A172 (cell line): ENCODE measurements around the gene TSPEAR. TPM values are rescaled to one million over a fixed set of nuclear protein-coding genes. Genes with fewer than 3 reads are reported as not detected.

ENCODE experiments used
- total RNA-seq: library from RNA; depleted of rRNA; stranded (reverse); fragments of >200 nt; shearing (Covaris generic); gene quantifications from 2 replicates; pipeline ENCODE4 v1.2.3, GENCODE V29; 2014; rRNA removed

TSPEAR gene
- total RNA-seq, 1 experiment from 2014 or later = not detected

Other genes starting within 250 kb of the TSPEAR start
- not detected in 2 replicates for gene KRTAP10-1, start 171.4 kb downstream of the TSPEAR start, total RNA-seq
- not detected in 2 replicates for gene KRTAP10-2, start 160.1 kb downstream of the TSPEAR start, total RNA-seq
- gene KRTAP10-3, start 152.8 kb downstream of the TSPEAR start, total RNA-seq = not detected in 2 replicates
- not detected in 2 replicates for gene KRTAP10-4, start 137.8 kb downstream of the TSPEAR start, total RNA-seq
- gene KRTAP10-5, start 131.0 kb downstream of the TSPEAR start, total RNA-seq = not detected in 2 replicates
- gene KRTAP10-6, start 119.1 kb downstream of the TSPEAR start, total RNA-seq = not detected in 2 replicates
- gene KRTAP10-7, start 111.0 kb downstream of the TSPEAR start, total RNA-seq = not detected in 2 replicates
- gene KRTAP10-8, start 99.5 kb downstream of the TSPEAR start, total RNA-seq = not detected in 2 replicates
- not detected in 2 replicates for gene KRTAP10-9, start 84.5 kb downstream of the TSPEAR start, total RNA-seq
- gene KRTAP10-10, start 74.2 kb downstream of the TSPEAR start, total RNA-seq = not detected in 2 replicates
- gene KRTAP10-11, start 65.2 kb downstream of the TSPEAR start, total RNA-seq = not detected in 2 replicates
- not detected in 2 replicates for gene KRTAP12-4, start 56.9 kb downstream of the TSPEAR start, total RNA-seq
- not detected in 2 replicates for gene KRTAP12-3, start 53.6 kb downstream of the TSPEAR start, total RNA-seq
- not detected in 2 replicates for gene KRTAP12-2, start 44.6 kb downstream of the TSPEAR start, total RNA-seq
- not detected in 2 replicates for gene KRTAP12-1, start 29.4 kb downstream of the TSPEAR start, total RNA-seq
- gene KRTAP10-12, start 14.4 kb downstream of the TSPEAR start, total RNA-seq = not detected in 2 replicates
- gene UBE2G2, start 90.2 kb upstream of the TSPEAR start, total RNA-seq = 53.1 and 68.3 TPM in 2 replicates
- 118 and 140 TPM in 2 replicates for gene SUMO3, start 106.5 kb upstream of the TSPEAR start, total RNA-seq
- 637 and 713 TPM in 2 replicates for gene PTTG1IP, start 162.1 kb upstream of the TSPEAR start, total RNA-seq
- 0.19 and 1.2 TPM in 2 replicates for gene ITGB2, start 209.3 kb upstream of the TSPEAR start, total RNA-seq
- 33.6 and 42.6 TPM in 2 replicates for gene SLX9, start 228.5 kb upstream of the TSPEAR start, total RNA-seq